ENCODE results near the gene MACROD2. TPM values are rescaled to one million over a fixed set of nuclear protein-coding genes. Genes with fewer than 3 reads are reported as not detected.

The MACROD2 gene
- polyA plus RNA-seq, 1 donor = 5.4 TPM

GRCh38 chr20:15164726-15165125, 1169.4 kb downstream of the MACROD2 start:
- Histone ChIP-seq H3K9me3 (ENCODE audit: control insufficient read depth, low read depth, low read length) (peaks cover 2% of the 10 kb centered on the region), H3K4me3 (ENCODE audit: low read length) (no peak overlapping the region), H3K4me1 (ENCODE audit: control insufficient read depth, insufficient read depth, low read length) (no peaks in the 10 kb centered on the region), H3K27ac (ENCODE audit: low read length) (no peak overlapping the region), H3K36me3 (ENCODE audit: control insufficient read depth, insufficient read depth, low read length) (no peaks in the 10 kb centered on the region), H3K27me3 (ENCODE audit: control insufficient read depth, insufficient read depth, low read length) (no peaks in the 10 kb centered on the region)
- no peak for DNase-seq
- WGBS (ENCODE audit: insufficient coverage, low lambda C conversion rate) = 100% methylated on average over 1 of the region's 1 CpG

GRCh38 chr20:15166744-15167143, 1171.4 kb downstream of the MACROD2 start:
- H3K4me3 ChIP-seq (ENCODE audit: low read length) = no peak overlapping the region
- H3K4me1 ChIP-seq (ENCODE audit: control insufficient read depth, insufficient read depth, low read length) = no peaks in the 10 kb centered on the region
- no peaks in the 10 kb centered on the region for H3K36me3 ChIP-seq (ENCODE audit: control insufficient read depth, insufficient read depth, low read length)
- H3K27me3 ChIP-seq (ENCODE audit: control insufficient read depth, insufficient read depth, low read length) = no peaks in the 10 kb centered on the region
- H3K27ac ChIP-seq (ENCODE audit: low read length) = no peak overlapping the region
- DNase-seq = no peak
- peaks cover 2% of the 10 kb centered on the region for H3K9me3 ChIP-seq (ENCODE audit: control insufficient read depth, low read depth, low read length)

- H3K36me3 ChIP-seq (ENCODE audit: control insufficient read depth, insufficient read depth, low read length) = no peaks in the 10 kb centered on the region
- H3K9me3 ChIP-seq (ENCODE audit: control insufficient read depth, low read depth, low read length) = peaks cover 6% of the 10 kb centered on the region
- H3K27me3 ChIP-seq (ENCODE audit: control insufficient read depth, insufficient read depth, low read length) = no peaks in the 10 kb centered on the region
- no peak for DNase-seq
- no CpG with 5 or more reads among the region's 3 CpGs for WGBS (ENCODE audit: insufficient coverage, low lambda C conversion rate)
- H3K4me3 ChIP-seq (ENCODE audit: low read length) = no peak overlapping the region
- H3K4me1 ChIP-seq (ENCODE audit: control insufficient read depth, insufficient read depth, low read length) = no peaks in the 10 kb centered on the region
- no peak overlapping the region for H3K27ac ChIP-seq (ENCODE audit: low read length)
Measured at GRCh38 chr20:15171016-15171415, 1175.7 kb downstream of the MACROD2 start.

- Histone ChIP-seq H3K27ac (ENCODE audit: low read length) (no peak overlapping the region), H3K36me3 (ENCODE audit: control insufficient read depth, insufficient read depth, low read length) (no peaks in the 10 kb centered on the region), H3K4me1 (ENCODE audit: control insufficient read depth, insufficient read depth, low read length) (no peaks in the 10 kb centered on the region), H3K4me3 (ENCODE audit: low read length) (no peak overlapping the region), H3K9me3 (ENCODE audit: control insufficient read depth, low read depth, low read length) (peaks cover 16% of the 10 kb centered on the region), H3K27me3 (ENCODE audit: control insufficient read depth, insufficient read depth, low read length) (no peaks in the 10 kb centered on the region)
- WGBS (ENCODE audit: insufficient coverage, low lambda C conversion rate) = no CpG with 5 or more reads among the region's 4 CpGs
- no peak for DNase-seq
Measured at GRCh38 chr20:15176929-15177328, 1181.6 kb downstream of the MACROD2 start.

GRCh38 chr20:15178581-15178980, 1183.3 kb downstream of the MACROD2 start:
- Histone ChIP-seq H3K9me3 (ENCODE audit: control insufficient read depth, low read depth, low read length) (peaks cover 16% of the 10 kb centered on the region), H3K4me3 (ENCODE audit: low read length) (no peak overlapping the region), H3K36me3 (ENCODE audit: control insufficient read depth, insufficient read depth, low read length) (no peaks in the 10 kb centered on the region), H3K4me1 (ENCODE audit: control insufficient read depth, insufficient read depth, low read length) (no peaks in the 10 kb centered on the region), H3K27me3 (ENCODE audit: control insufficient read depth, insufficient read depth, low read length) (no peaks in the 10 kb centered on the region), H3K27ac (ENCODE audit: low read length) (no peak overlapping the region)
- DNase-seq = no peak

GRCh38 chr20:15179381-15179780, 1184.1 kb downstream of the MACROD2 start:
- no peaks in the 10 kb centered on the region for H3K36me3 ChIP-seq (ENCODE audit: control insufficient read depth, insufficient read depth, low read length)
- 83% methylated on average over 1 of the region's 2 CpGs for WGBS (ENCODE audit: insufficient coverage, low lambda C conversion rate)
- DNase-seq = no peak
- H3K4me3 ChIP-seq (ENCODE audit: low read length) = no peak overlapping the region
- H3K4me1 ChIP-seq (ENCODE audit: control insufficient read depth, insufficient read depth, low read length) = no peaks in the 10 kb centered on the region
- no peaks in the 10 kb centered on the region for H3K27me3 ChIP-seq (ENCODE audit: control insufficient read depth, insufficient read depth, low read length)
- peaks cover 16% of the 10 kb centered on the region for H3K9me3 ChIP-seq (ENCODE audit: control insufficient read depth, low read depth, low read length)
- no peak overlapping the region for H3K27ac ChIP-seq (ENCODE audit: low read length)

GRCh38 chr20:15179781-15180180, 1184.5 kb downstream of the MACROD2 start:
- Histone ChIP-seq H3K27me3 (ENCODE audit: control insufficient read depth, insufficient read depth, low read length) (no peaks in the 10 kb centered on the region), H3K36me3 (ENCODE audit: control insufficient read depth, insufficient read depth, low read length) (no peaks in the 10 kb centered on the region), H3K4me1 (ENCODE audit: control insufficient read depth, insufficient read depth, low read length) (no peaks in the 10 kb centered on the region), H3K9me3 (ENCODE audit: control insufficient read depth, low read depth, low read length) (peaks cover 16% of the 10 kb centered on the region), H3K27ac (ENCODE audit: low read length) (no peak overlapping the region), H3K4me3 (ENCODE audit: low read length) (no peak overlapping the region)
- no peak for DNase-seq
- 100% methylated on average over 1 of the region's 3 CpGs for WGBS (ENCODE audit: insufficient coverage, low lambda C conversion rate)

- no peaks in the 10 kb centered on the region for H3K27me3 ChIP-seq (ENCODE audit: control insufficient read depth, insufficient read depth, low read length)
- DNase-seq = no peak
- H3K27ac ChIP-seq (ENCODE audit: low read length) = no peak overlapping the region
- no peaks in the 10 kb centered on the region for H3K9me3 ChIP-seq (ENCODE audit: control insufficient read depth, low read depth, low read length)
- H3K36me3 ChIP-seq (ENCODE audit: control insufficient read depth, insufficient read depth, low read length) = no peaks in the 10 kb centered on the region
- peaks cover 5% of the 10 kb centered on the region for H3K4me1 ChIP-seq (ENCODE audit: control insufficient read depth, insufficient read depth, low read length)
- H3K4me3 ChIP-seq (ENCODE audit: low read length) = no peak overlapping the region
- WGBS (ENCODE audit: insufficient coverage, low lambda C conversion rate) = 62% methylated on average over 2 of the region's 3 CpGs
Measured at GRCh38 chr20:15185322-15185721, 1190.0 kb downstream of the MACROD2 start.

GRCh38 chr20:15185913-15186312, 1190.6 kb downstream of the MACROD2 start:
- no peak for DNase-seq
- H3K36me3 ChIP-seq (ENCODE audit: control insufficient read depth, insufficient read depth, low read length) = no peaks in the 10 kb centered on the region
- no peak overlapping the region for H3K4me3 ChIP-seq (ENCODE audit: low read length)
- H3K27me3 ChIP-seq (ENCODE audit: control insufficient read depth, insufficient read depth, low read length) = no peaks in the 10 kb centered on the region
- no peaks in the 10 kb centered on the region for H3K9me3 ChIP-seq (ENCODE audit: control insufficient read depth, low read depth, low read length)
- H3K4me1 ChIP-seq (ENCODE audit: control insufficient read depth, insufficient read depth, low read length) = peaks cover 5% of the 10 kb centered on the region
- no CpG with 5 or more reads among the region's 2 CpGs for WGBS (ENCODE audit: insufficient coverage, low lambda C conversion rate)
- no peak overlapping the region for H3K27ac ChIP-seq (ENCODE audit: low read length)

GRCh38 chr20:15187612-15188011, 1192.3 kb downstream of the MACROD2 start:
- WGBS (ENCODE audit: insufficient coverage, low lambda C conversion rate) = 90% methylated on average over 1 of the region's 1 CpG
- no peaks in the 10 kb centered on the region for H3K36me3 ChIP-seq (ENCODE audit: control insufficient read depth, insufficient read depth, low read length)
- H3K27me3 ChIP-seq (ENCODE audit: control insufficient read depth, insufficient read depth, low read length) = no peaks in the 10 kb centered on the region
- no peak overlapping the region for H3K4me3 ChIP-seq (ENCODE audit: low read length)
- peaks cover 5% of the 10 kb centered on the region for H3K4me1 ChIP-seq (ENCODE audit: control insufficient read depth, insufficient read depth, low read length)
- H3K9me3 ChIP-seq (ENCODE audit: control insufficient read depth, low read depth, low read length) = no peaks in the 10 kb centered on the region
- no peak overlapping the region for H3K27ac ChIP-seq (ENCODE audit: low read length)
- DNase-seq = no peak

GRCh38 chr20:15188415-15188814, 1193.1 kb downstream of the MACROD2 start:
- Histone ChIP-seq H3K4me3 (ENCODE audit: low read length) (no peak overlapping the region), H3K27ac (ENCODE audit: low read length) (peak overlapping the region; percentile 43), H3K4me1 (ENCODE audit: control insufficient read depth, insufficient read depth, low read length) (peaks cover 5% of the 10 kb centered on the region), H3K9me3 (ENCODE audit: control insufficient read depth, low read depth, low read length) (no peaks in the 10 kb centered on the region), H3K27me3 (ENCODE audit: control insufficient read depth, insufficient read depth, low read length) (no peaks in the 10 kb centered on the region), H3K36me3 (ENCODE audit: control insufficient read depth, insufficient read depth, low read length) (no peaks in the 10 kb centered on the region)
- peak; percentile 44 to 73 for DNase-seq
- no CpG with 5 or more reads among the region's 3 CpGs for WGBS (ENCODE audit: insufficient coverage, low lambda C conversion rate)
